Measurements from ENCODE around the gene CCDC61. TPM values are rescaled to one million over a fixed set of nuclear protein-coding genes. Genes with fewer than 3 reads are reported as not detected.

CCDC61 gene
- total RNA-seq, 1 experiment from 2014 or later: 16.9 TPM

- H3K18ac ChIP-seq (ENCODE audit: insufficient read length, low read depth, low read length): no peak overlapping the region
- peaks cover 5 to 17% of the 10 kb centered on the region in 2 experiments for H3K4me1 Mint-ChIP-seq
- no peak overlapping the region for H2BK5ac ChIP-seq (ENCODE audit: insufficient read length, low read length)
- H4K8ac ChIP-seq (replicated peaks; ENCODE audit: insufficient read length, low read depth, low read length): no peak overlapping the region
- no peaks in the 10 kb centered on the region for H4K20me1 ChIP-seq (ENCODE audit: control insufficient read depth, insufficient read depth, insufficient read length)
- peaks cover 43% of the 10 kb centered on the region for H3K27me3 Mint-ChIP-seq (ENCODE audit: low read depth)
- H2BK120ac ChIP-seq (ENCODE audit: low read depth, low read length, poor library complexity, severe bottlenecking): no peak overlapping the region
- H3K4ac ChIP-seq (ENCODE audit: low read depth, low read length): no peak overlapping the region
- H3T11ph ChIP-seq (ENCODE audit: low read length): no peak overlapping the region
- H3K27ac Mint-ChIP-seq: peak overlapping the region in 1 of 3 experiments; percentile 92; a peak in 1 of 7 replicates
- H3K14ac ChIP-seq (ENCODE audit: insufficient read depth, low read length): no peak overlapping the region
- peak overlapping the region; percentile 41 for H3K4me2 ChIP-seq (ENCODE audit: insufficient read depth, insufficient read length, low read length)
- no peaks in the 10 kb centered on the region for H3K9me3 ChIP-seq (ENCODE audit: control insufficient read depth, low read depth, low read length)
- H2BK15ac ChIP-seq (ENCODE audit: low read depth, low read length): no peak overlapping the region
- H3K79me1 ChIP-seq (ENCODE audit: insufficient read depth, low read depth, low read length, poor library complexity, severe bottlenecking): no peaks in the 10 kb centered on the region
- H3K4me3 Mint-ChIP-seq: peak overlapping the region; percentile 71 to 86
- no peak overlapping the region for H4K91ac ChIP-seq (ENCODE audit: insufficient read length, low read depth, low read length)
- no CpG with 5 or more reads among the region's 8 CpGs for WGBS (ENCODE audit: extremely low coverage, insufficient read length, low lambda C conversion rate)
- peaks cover 0 to 4% (median 3%) of the 10 kb centered on the region in 3 experiments; a peak in 1 of 7 replicates for H3K36me3 Mint-ChIP-seq (ENCODE audit: insufficient read depth in 1 of 3, low read depth in 3 of 3)
- no peak overlapping the region for H3K27ac ChIP-seq (ENCODE audit: insufficient read length, low read depth, low read length)
- no peaks in the 10 kb centered on the region for H3K4me1 ChIP-seq (ENCODE audit: insufficient read depth, low read length)
- no peak overlapping the region for H2AK5ac ChIP-seq (ENCODE audit: insufficient read length, low read length)
- peaks cover 7% of the 10 kb centered on the region for H3K23me2 ChIP-seq (ENCODE audit: insufficient read length, low read depth, low read length, poor library complexity, severe bottlenecking)
- no peak overlapping the region for H2BK20ac ChIP-seq (ENCODE audit: low read depth, low read length, poor library complexity, severe bottlenecking)
- H2BK12ac ChIP-seq (ENCODE audit: insufficient read length, low read depth, low read length): no peak overlapping the region
- no peaks in the 10 kb centered on the region for H3K79me2 ChIP-seq (ENCODE audit: insufficient read depth, low read length)
- no peak for DNase-seq
- no peak overlapping the region for H3K23ac ChIP-seq (ENCODE audit: insufficient read length, low read depth, low read length)
- H3K56ac ChIP-seq (ENCODE audit: insufficient read length, low read depth, low read length): no peak overlapping the region
- peaks cover 0 to 1% of the 10 kb centered on the region in 2 experiments; a peak in 1 of 5 replicates for H3K9me3 Mint-ChIP-seq
- H3K27me3 ChIP-seq (ENCODE audit: insufficient read depth, low read length): no peaks in the 10 kb centered on the region
- no peak overlapping the region for H2AFZ ChIP-seq (ENCODE audit: low read length)
- no peak overlapping the region for H3K9ac ChIP-seq (ENCODE audit: extremely low read depth, insufficient read length, low read length)
- H4K5ac ChIP-seq (ENCODE audit: insufficient read length, low read depth, low read length): no peak overlapping the region
- no peak for TF ChIP-seq CTCF (conservative IDR thresholded peaks at IDR 0.05)
Measured at GRCh38 chr19:45952341-45952685, 43.0 kb upstream of the CCDC61 start.
